SH-SY5Y (cell line): Measurements from ENCODE around the gene HAGH.

Source experiments
- GATA2 ChIP-seq: IDR thresholded peaks from 2 replicates; pipeline ENCODE4 v1.6.1; 2011; ENCODE audit warnings: mild to moderate bottlenecking, low read depth, low read length
- GATA3 ChIP-seq: IDR thresholded peaks from 2 replicates; pipeline ENCODE4 v1.6.1; 2011; ENCODE audit warnings: low read depth, mild to moderate bottlenecking, low read length, moderate library complexity

HAGH gene

GRCh38 chr16:1789643-1790045 is 37.0 kb downstream of the HAGH start:
- TF ChIP-seq GATA2 (no peak), GATA3 (no peak)

- TF ChIP-seq GATA2 (no peak), GATA3 (no peak)
Measured at GRCh38 chr16:1788708-1789100, 37.9 kb downstream of the HAGH start.

- no peak for TF ChIP-seq GATA3
- no peak for TF ChIP-seq GATA2
Measured at GRCh38 chr16:1788095-1788707, 38.4 kb downstream of the HAGH start.

GRCh38 chr16:1787322-1788094 is 39.1 kb downstream of the HAGH start:
- no peak for TF ChIP-seq GATA3
- no peak for TF ChIP-seq GATA2

GRCh38 chr16:1787056-1787321 is 39.6 kb downstream of the HAGH start:
- TF ChIP-seq GATA2 (no peak), GATA3 (no peak)

- TF ChIP-seq GATA3, result no peak
- TF ChIP-seq GATA2, result no peak
Measured at GRCh38 chr16:1786242-1787055, 40.2 kb downstream of the HAGH start.

GRCh38 chr16:1785846-1786170 is 40.8 kb downstream of the HAGH start:
- TF ChIP-seq GATA3 (no peak), GATA2 (no peak)

GRCh38 chr16:1784977-1785845 is 41.4 kb downstream of the HAGH start:
- TF ChIP-seq GATA3 (no peak), GATA2 (no peak)

- TF ChIP-seq GATA2 (no peak), GATA3 (no peak)
Measured at GRCh38 chr16:1782408-1783264, 44.0 kb downstream of the HAGH start, which contains the start of the genes NUBP2 and SPSB3. TSS of gene NUBP2 (plus strand) at chr16:1782960. CDS start at chr16:1783021, 61 bp downstream. TSS of gene SPSB3 (minus strand) at chr16:1782571. CDS start at chr16:1781483, 1,088 bp downstream.

GRCh38 chr16:1781758-1782407 is 44.7 kb downstream of the HAGH start:
- TF ChIP-seq GATA3 (no peak), GATA2 (no peak)

- no peak for TF ChIP-seq GATA2
- TF ChIP-seq GATA3, result no peak
Measured at GRCh38 chr16:1781254-1781653, 45.4 kb downstream of the HAGH start.

- TF ChIP-seq GATA2 (no peak), GATA3 (no peak)
Measured at GRCh38 chr16:1780677-1781072, 46.0 kb downstream of the HAGH start.
